HepG2 (cell line): ENCODE data around the gene MYEOV. TPM values are rescaled to one million over a fixed set of nuclear protein-coding genes. Genes with fewer than 3 reads are reported as not detected.
A peak's percentile ranks its signal among the peaks of the same experiment; 100 is the strongest.

Source experiments
- ATAC-seq: fragments of 200-7000 bp; cut with Tn5 transposase; 3 replicates; pipeline ENCODE4 v1.9.1; 2020; ENCODE audit warnings: mild to moderate bottlenecking, moderate library complexity
- BruUV-seq: library from RNA; stranded (reverse); fragments of 400-500 nt; replicated peaks from 2 replicates; lab custom pipeline; 2021; lab: Mats Ljungman, UMichigan
- CTCF ChIA-PET: fragments of 300-600 bp; formaldehyde crosslinking; extraction: SDS; loops from one replicate; lab custom pipeline; 2021; ENCODE audit warnings: low total read pairs, inconsistent platforms, low intra/inter-chr PET ratio; lab: Yijun Ruan, JAX
- POLR2A ChIA-PET: fragments of 350-600 bp; sonication (Branson Sonifier 250); formaldehyde crosslinking; loops from one replicate; lab custom pipeline; 2020; ENCODE audit warnings: antibody characterized with exemption, inconsistent platforms; lab: Yijun Ruan, JAX
- DNase-seq: peaks from one replicate; pipeline ENCODE4 v3.0.0-alpha.2; 2015; ENCODE audit warnings: low spot score
- FAIRE-seq: peaks from 3 replicates; lab custom pipeline; 2011; peaks lifted over from hg19 to GRCh38; lab: Jason Lieb, UNC
- H2AFZ ChIP-seq: one replicate; pipeline ENCODE4 v1.6.1; 2011; ENCODE audit warnings: low read length, inconsistent platforms
- H3K27ac ChIP-seq: fragments of 300-600 bp; 3 replicates; pipeline ENCODE4 v1.8.0; 2011; ENCODE audit warnings: mixed run types, mild to moderate bottlenecking, mixed read lengths, low read length, inconsistent platforms; ENCODE audit not compliant: insufficient read depth; ENCODE audit errors: extremely low read length
- H3K27me3 ChIP-seq, 2 experiments: fragments of 200-600 bp in 1 of 2; 2 replicates in 1 of 2; 3 replicates in 1 of 2; pipeline versions ENCODE4 v1.6.0 to v1.8.0; 2011; ENCODE audit warnings: low read length in 2 of 2, mild to moderate bottlenecking in 2 of 2, moderate library complexity in 2 of 2, inconsistent platforms in 1 of 2; ENCODE audit not compliant: insufficient read depth in 2 of 2, control insufficient read depth in 1 of 2
- H3K36me3 ChIP-seq, 2 experiments: fragments of 200-600 bp in 1 of 2; replicated peaks in 1 of 2; 2 replicates in 1 of 2; 3 replicates in 1 of 2; pipeline versions ENCODE4 v1.5.1 to v1.8.0; 2011; ENCODE audit warnings: low read length in 2 of 2, inconsistent platforms in 1 of 2; ENCODE audit not compliant: insufficient read depth in 2 of 2, control insufficient read depth in 1 of 2
- H3K4me1 ChIP-seq: 2 replicates; pipeline ENCODE4 v1.5.1; 2012; ENCODE audit warnings: low read length, inconsistent platforms; ENCODE audit not compliant: insufficient read depth
- H3K4me2 ChIP-seq: 2 replicates; pipeline ENCODE4 v1.6.0; 2011; ENCODE audit warnings: low read depth, low read length, inconsistent platforms
- H3K4me3 ChIP-seq, 3 experiments: fragments of 200-600 bp in 1 of 3; sonication (generic), shearing (Covaris generic) in 1 of 3; replicated peaks in 1 of 3; 2 replicates each; pipeline ENCODE4 v1.5.1; 2011 to 2016; ENCODE audit warnings: low read length in 3 of 3, inconsistent platforms in 2 of 3, low read depth in 2 of 3, mild to moderate bottlenecking in 2 of 3, control low read depth in 1 of 3, mixed read lengths in 1 of 3; ENCODE audit not compliant: insufficient read depth in 1 of 3
- H3K79me2 ChIP-seq: one replicate; pipeline ENCODE4 v1.6.1; 2011; ENCODE audit warnings: low read length, inconsistent platforms; ENCODE audit not compliant: insufficient read depth
- H3K9ac ChIP-seq: 2 replicates; pipeline ENCODE4 v1.6.0; 2011; ENCODE audit warnings: mild to moderate bottlenecking, low read depth, low read length, inconsistent platforms; ENCODE audit not compliant: insufficient read depth
- H3K9me3 ChIP-seq: 2 replicates; pipeline ENCODE4 v1.5.1; 2012; ENCODE audit warnings: mild to moderate bottlenecking, low read length
- H4K20me1 ChIP-seq: 2 replicates; pipeline ENCODE4 v1.6.0; 2011; ENCODE audit warnings: inconsistent platforms, mild to moderate bottlenecking, low read length, moderate library complexity; ENCODE audit not compliant: insufficient read depth
- CSRNP1 ChIP-seq: sonication (generic); formaldehyde crosslinking; IDR thresholded peaks from 2 replicates; pipeline ENCODE4 v1.8.1; 2023; ENCODE audit warnings: mild to moderate bottlenecking, missing genetic modification reagents
- EP300 ChIP-seq, 3 experiments: sonication (generic) in 1 of 3; formaldehyde crosslinking in 1 of 3; IDR thresholded peaks; 2 replicates each; pipeline versions ENCODE4 v1.5.1 to v1.6.1; 2011 to 2020; ENCODE audit warnings: low read depth in 2 of 3, low read length in 2 of 3, borderline replicate concordance in 1 of 3, improper control_type of control experiment in 1 of 3, mild to moderate bottlenecking in 1 of 3, missing genetic modification reagents in 1 of 3, moderate library complexity in 1 of 3
- FOXO4 ChIP-seq: sonication (generic); formaldehyde crosslinking; conservative IDR thresholded peaks from 2 replicates; pipeline ENCODE4 v1.8.1; 2023; ENCODE audit warnings: missing genetic modification reagents
- GFI1 ChIP-seq: sonication (generic); formaldehyde crosslinking; IDR thresholded peaks from 2 replicates; pipeline ENCODE4 v1.5.0; 2020; ENCODE audit warnings: missing genetic modification reagents, mild to moderate bottlenecking, borderline replicate concordance
- KLF16 ChIP-seq, 2 experiments: sonication (generic) in 1 of 2; formaldehyde crosslinking in 1 of 2; IDR thresholded peaks; 2 replicates each; pipeline versions ENCODE4 v1.6.1 to v1.8.0; 2016 to 2023; ENCODE audit warnings: missing genetic modification reagents in 2 of 2, missing compliant biosample characterization in 1 of 2
- KMT2A ChIP-seq: sonication (generic); formaldehyde crosslinking; IDR thresholded peaks from 2 replicates; pipeline ENCODE4 v1.4.0; 2020; ENCODE audit warnings: missing genetic modification reagents
- MAX ChIP-seq: IDR thresholded peaks from 2 replicates; pipeline ENCODE4 v1.6.1; 2012; ENCODE audit warnings: inconsistent platforms
- NFATC3 ChIP-seq: sonication (generic); formaldehyde crosslinking; IDR thresholded peaks from 2 replicates; pipeline ENCODE4 v1.5.1; 2020; ENCODE audit warnings: mild to moderate bottlenecking, missing genetic modification reagents
- NFIB ChIP-seq: sonication (generic); formaldehyde crosslinking; IDR thresholded peaks from 2 replicates; pipeline ENCODE4 v1.9.0; 2021; ENCODE audit warnings: missing genetic modification reagents, mild to moderate bottlenecking, borderline replicate concordance
- NFIC ChIP-seq: IDR thresholded peaks from 2 replicates; pipeline ENCODE4 v1.6.1; 2012; ENCODE audit warnings: mild to moderate bottlenecking, low read length, inconsistent platforms
- NPAS2 ChIP-seq: sonication (generic); formaldehyde crosslinking; IDR thresholded peaks from 2 replicates; pipeline ENCODE4 v1.8.0; 2022; ENCODE audit warnings: mild to moderate bottlenecking, missing genetic modification reagents, borderline replicate concordance
- TP53 ChIP-seq: sonication (generic); formaldehyde crosslinking; conservative IDR thresholded peaks from 2 replicates; pipeline ENCODE4 v1.4.0; 2020; ENCODE audit warnings: missing genetic modification reagents
- ZNF12 ChIP-seq: sonication (generic); formaldehyde crosslinking; IDR thresholded peaks from 2 replicates; pipeline ENCODE4 v1.5.0; 2020; ENCODE audit warnings: missing genetic modification reagents
- ZNF292 ChIP-seq: sonication (generic); formaldehyde crosslinking; IDR thresholded peaks from 2 replicates; pipeline ENCODE4 v1.8.1; 2022; ENCODE audit warnings: mild to moderate bottlenecking, low read depth, missing genetic modification reagents, borderline replicate concordance
- ZNF335 ChIP-seq: sonication (generic); formaldehyde crosslinking; IDR thresholded peaks from 2 replicates; pipeline ENCODE4 v1.4.0; 2020; ENCODE audit warnings: missing genetic modification reagents
- ZNF552 ChIP-seq: sonication (generic); formaldehyde crosslinking; IDR thresholded peaks from 2 replicates; pipeline ENCODE4 v1.9.0; 2022; ENCODE audit warnings: missing genetic modification reagents, mild to moderate bottlenecking, borderline replicate concordance
- ZNF644 ChIP-seq: IDR thresholded peaks from 2 replicates; pipeline ENCODE4 v1.6.1; 2016; ENCODE audit warnings: low read depth
- ZNF770 ChIP-seq: sonication (generic); formaldehyde crosslinking; IDR thresholded peaks from 2 replicates; pipeline ENCODE4 v1.5.0; 2020; ENCODE audit warnings: mild to moderate bottlenecking, missing genetic modification reagents
- WGBS: methylation state at CpG from one replicate; pipeline ENCODE4 v1.1.6; 2017; ENCODE audit warnings: low lambda C conversion rate; 5-methylcytosine and 5-hydroxymethylcytosine counted together
- in situ Hi-C: cut with HindIII; loops from 2 replicates; pipeline ENCODE4 v1.10.0; 2017; ENCODE audit warnings: low pct_unique_long_range_greater_than_20kb; ENCODE audit not compliant: extremely low pct_ligation_motif_present
- intact Hi-C: fragments of 100-400 bp; cut with micrococcal nuclease; formaldehyde crosslinking; loops from one replicate; pipeline ENCODE4 v1.10.0; 2022; ENCODE audit not compliant: unreplicated experiment
- polyA plus RNA-seq, 8 experiments: library from polyadenylated mRNA; depleted of rRNA in 3 of 8; stranded (reverse) in 7 of 8; unstranded in 1 of 8; fragments of >200 nt; fragmentation: Illumina TruSeq in 4 of 8; extraction: Trizol in 4 of 8; gene quantifications; 2 replicates each; pipeline versions ENCODE4 v1.2.1 to v1.2.3, GENCODE V29; 2011 to 2016; ENCODE audit warnings: low read depth in 4 of 8, missing spikeins in 1 of 8, mixed read lengths in 1 of 8; ENCODE audit not compliant: insufficient read depth in 1 of 8
- total RNA-seq, 5 experiments: library from RNA; depleted of rRNA; stranded (reverse); fragments of >200 nt; fragmentation: Illumina TruSeq; extraction: Trizol; gene quantifications; 2 replicates each; pipeline ENCODE4 v1.2.3, GENCODE V29; 2016; ENCODE audit warnings: low read depth in 1 of 5

MYEOV gene
- total and polyA plus RNA-seq, 2 of the 13 experiments (the other 11 are each of a cell fraction or from before 2014, with no cell fraction given) = 0.33 to 1.8 TPM

- Histone ChIP-seq H3K9ac (no peak overlapping the region), H3K79me2 (no peaks in the 10 kb centered on the region), H3K36me3 (no peaks in the 10 kb centered on the region), H3K27ac (no peak overlapping the region), H3K4me3 (no peak overlapping the region), H3K27me3 (no peaks in the 10 kb centered on the region), H3K4me1 (peaks cover 43% of the 10 kb centered on the region), H2AFZ (no peak overlapping the region), H3K9me3 (no peaks in the 10 kb centered on the region), H3K4me2 (peak overlapping the region; percentile 62), H4K20me1 (no peaks in the 10 kb centered on the region)
- CTCF ChIA-PET = no interaction called here
- POLR2A ChIA-PET = interaction anchor here (1.1 to 1.4 kb wide), 3 partner anchors 8 to 348 kb away, joined by 3 to 6 read pairs (median 4); no protein-coding TSS in a partner anchor
- in situ Hi-C loops (loop anchor here (10.0 kb wide), 1 partner anchor 171 kb away; no protein-coding TSS in a partner anchor), intact Hi-C loops (loop anchor here (2.0 to 10.0 kb wide), 2 partner anchors 345 to 1099 kb away; partner anchors contain the start of genes CCND1 and CTTN)
- WGBS = 60% methylated on average over 13 of the region's 18 CpGs
- BruUV-seq = no TSS peak
- FAIRE-seq (peak; percentile 63), ATAC-seq (peak; percentile 49), DNase-seq (peak; percentile 80)
- TF ChIP-seq KMT2A (CRISPR knock-in tag) (no peak), NPAS2 (CRISPR knock-in tag) (no peak), EP300 (IDR thresholded peaks at IDR 0.05; ENCODE audit: low read depth in 2 of 2, low read length in 2 of 2) (peak in 1 of 2 experiments; percentile 72; a peak in 1 of 4 replicates), EP300 (CRISPR knock-in tag; IDR thresholded peaks at IDR 0.05; ENCODE audit: borderline replicate concordance) (no peak), ZNF335 (CRISPR knock-in tag) (no peak), MAX (peak; percentile 48; the same call in 1 of the 2 replicates), KLF16 (CRISPR knock-in tag; IDR thresholded peaks at IDR 0.05) (no peak), GFI1 (CRISPR knock-in tag) (no peak), FOXO4 (CRISPR knock-in tag) (no peak), NFATC3 (CRISPR knock-in tag) (no peak), CSRNP1 (no peak), ZNF292 (CRISPR knock-in tag) (no peak), ZNF644 (CRISPR knock-in tag) (peak; percentile 84), NFIB (CRISPR knock-in tag) (no peak), TP53 (CRISPR knock-in tag) (no peak), ZNF770 (no peak), ZNF12 (peak; percentile 71; the same call in 1 of the 2 replicates), ZNF552 (CRISPR knock-in tag) (no peak), NFIC (no peak)
Measured at GRCh38 chr11:69295995-69296889, 2.3 kb downstream of the MYEOV start.
